ES-I3 (cell line): ENCODE measurements around the gene PNMA3.
"Not testable (repeated sequence)": the region's sequence is repeated elsewhere in the genome, so short reads cannot be mapped to it uniquely, and the experiment has no call there.

ENCODE experiments used
- H3K36me3 ChIP-seq: 2 replicates; pipeline ENCODE4 v1.6.1; 2013; ENCODE audit warnings: mild to moderate bottlenecking, low read length, control low read depth, moderate library complexity; ENCODE audit not compliant: insufficient read depth
- H3K4me1 ChIP-seq: 2 replicates; pipeline ENCODE4 v1.6.1; 2013; ENCODE audit warnings: mild to moderate bottlenecking, control low read depth, low read length; ENCODE audit not compliant: insufficient read depth
- H3K9ac ChIP-seq: 2 replicates; pipeline ENCODE4 v1.6.1; 2013; ENCODE audit warnings: low read depth, mild to moderate bottlenecking, low read length, moderate library complexity
- H3K9me3 ChIP-seq: 2 replicates; pipeline ENCODE4 v1.6.1; 2013; ENCODE audit warnings: mild to moderate bottlenecking, low read length, moderate library complexity; ENCODE audit not compliant: control insufficient read depth, insufficient read depth

The PNMA3 gene

GRCh38 chrX:153055871-153056749 is at the start of gene PNMA3:
Gene PNMA3, plus strand, starts transcription at chrX:153056470. Its CDS starts 586 bp downstream, at chrX:153057056.
- Histone ChIP-seq H3K4me1 (no peaks in the 10 kb centered on the region), H3K36me3 (no peaks in the 10 kb centered on the region), H3K9me3 (0 out of 2 replicates have a peak, but pooled peaks cover 3% of the 10 kb centered on the region), H3K9ac (peak within 1 kb of the TSS; percentile 24; the same call in 1 of the 2 replicates)

DNA sequence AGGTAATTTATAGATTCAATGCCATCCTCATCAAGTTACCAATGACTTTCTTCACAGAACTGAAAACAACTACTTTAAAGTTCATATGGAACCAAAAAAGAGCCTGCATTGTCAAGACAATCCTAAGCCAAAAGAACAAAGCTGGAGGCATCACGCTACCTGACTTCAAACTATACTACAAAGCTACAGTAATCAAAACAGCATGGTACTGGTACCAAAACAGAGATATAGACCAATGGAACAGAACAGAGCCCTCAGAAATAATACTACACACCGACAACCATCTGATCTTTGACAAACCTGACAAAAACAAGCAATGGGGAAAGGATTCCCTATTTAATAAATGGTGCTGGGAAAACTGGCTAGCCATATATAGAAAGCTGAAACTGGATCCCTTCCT is 39.1 kb upstream of the PNMA3 start:
- H3K4me1 ChIP-seq, H3K9me3 ChIP-seq, H3K9ac ChIP-seq, H3K36me3 ChIP-seq: not testable (repeated sequence)

DNA sequence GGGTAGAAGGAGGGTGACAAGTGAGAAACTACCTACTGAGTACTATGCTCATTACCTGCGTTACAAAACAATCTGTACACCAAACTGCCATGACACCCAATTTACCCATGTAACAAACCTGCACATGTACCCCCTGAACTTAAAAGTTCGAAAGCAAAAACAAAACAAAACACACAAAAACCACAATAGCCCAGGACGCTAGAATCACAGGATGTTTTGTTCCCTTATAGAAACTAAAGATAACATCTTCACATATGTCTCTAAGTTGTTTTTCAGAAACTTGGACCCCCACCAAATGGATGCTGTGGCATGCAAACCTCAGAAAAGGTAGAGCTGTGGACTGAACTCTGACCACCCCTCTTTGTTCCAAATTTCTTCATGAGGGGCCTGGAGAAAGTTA is 37.1 kb upstream of the PNMA3 start:
- Histone ChIP-seq H3K9ac (no peak overlapping the region), H3K4me1 (no peaks in the 10 kb centered on the region), H3K9me3 (no peaks in the 10 kb centered on the region), H3K36me3 (no peaks in the 10 kb centered on the region)

GRCh38 chrX:153026501-153026900 is 29.8 kb upstream of the PNMA3 start:
- not testable (repeated sequence) for H3K9ac ChIP-seq, H3K36me3 ChIP-seq, H3K4me1 ChIP-seq, H3K9me3 ChIP-seq

- H3K9me3 ChIP-seq, H3K4me1 ChIP-seq, H3K36me3 ChIP-seq, H3K9ac ChIP-seq: not testable (repeated sequence)
Measured at GRCh38 chrX:153028487-153028886, 27.8 kb upstream of the PNMA3 start.

DNA sequence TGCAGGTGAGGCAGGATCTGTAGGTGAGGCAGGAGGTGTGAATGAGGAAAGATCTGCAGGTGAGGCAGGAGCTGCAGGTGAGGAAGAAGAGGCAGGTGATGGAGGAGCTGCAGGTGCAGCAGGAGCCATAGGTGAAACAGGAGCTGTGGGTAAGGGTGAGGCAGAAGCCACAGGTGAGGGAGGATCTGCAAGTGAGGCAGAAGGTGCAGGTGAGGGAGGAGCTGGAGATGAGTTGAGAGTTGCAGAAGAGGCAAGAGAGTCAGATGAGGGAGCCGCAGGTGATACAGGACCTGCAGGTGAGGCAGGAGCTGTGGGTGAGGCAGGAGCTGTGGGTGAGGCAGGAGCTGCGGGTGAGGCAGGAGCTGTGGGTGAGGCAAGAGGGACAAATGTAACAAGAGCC is 27.1 kb upstream of the PNMA3 start:
- Histone ChIP-seq H3K9ac (no peak overlapping the region), H3K9me3 (no peaks in the 10 kb centered on the region), H3K36me3 (no peaks in the 10 kb centered on the region), H3K4me1 (no peaks in the 10 kb centered on the region)

DNA sequence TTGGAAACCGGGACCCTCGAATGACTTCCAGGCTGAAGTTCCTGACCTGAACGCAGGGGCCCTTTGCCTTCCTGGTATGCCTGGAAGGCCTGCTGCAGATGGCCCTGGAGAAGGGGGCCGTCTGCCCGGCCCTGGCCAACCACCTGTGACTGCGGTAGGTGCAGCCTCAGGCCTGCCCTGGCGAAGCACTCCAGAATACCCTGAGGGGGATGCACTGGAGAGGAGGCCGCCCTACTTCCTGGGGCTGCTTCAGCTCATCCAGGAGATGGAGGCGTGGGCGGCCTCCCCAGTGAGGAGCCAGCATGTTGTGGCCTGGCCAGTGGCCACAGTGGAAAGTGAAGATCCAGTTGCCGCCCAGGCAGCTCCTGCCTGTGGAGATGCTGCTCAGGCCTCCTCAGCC is 26.4 kb upstream of the PNMA3 start:
- no peaks in the 10 kb centered on the region for H3K36me3 ChIP-seq
- no peak overlapping the region for H3K9ac ChIP-seq
- H3K4me1 ChIP-seq, result no peaks in the 10 kb centered on the region
- H3K9me3 ChIP-seq, result no peaks in the 10 kb centered on the region

DNA sequence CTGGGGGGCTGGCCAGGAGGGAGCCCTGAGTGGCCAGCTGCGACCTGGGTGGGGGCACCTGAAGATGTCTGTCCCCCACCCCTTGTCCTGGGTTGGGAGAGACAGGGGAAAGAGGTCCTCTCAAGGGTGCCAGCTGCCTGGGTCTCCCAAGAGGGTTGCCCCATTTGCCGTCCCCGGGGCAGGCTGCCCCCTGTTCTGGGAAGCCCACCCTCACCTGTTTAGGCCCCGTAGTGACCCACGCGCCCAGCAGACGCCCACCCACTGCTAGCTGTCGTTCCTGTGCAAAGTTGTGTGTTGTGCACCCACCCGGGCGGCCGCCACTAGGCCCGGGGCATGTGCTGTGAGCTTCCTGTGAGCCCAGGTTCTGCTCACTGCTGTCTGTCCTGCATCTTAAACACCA is 25.5 kb upstream of the PNMA3 start:
- H3K9me3 ChIP-seq, result no peaks in the 10 kb centered on the region
- no peaks in the 10 kb centered on the region for H3K4me1 ChIP-seq
- no peak overlapping the region for H3K9ac ChIP-seq
- no peaks in the 10 kb centered on the region for H3K36me3 ChIP-seq

GRCh38 chrX:153032397-153033118 is 23.7 kb upstream of the PNMA3 start:
- Histone ChIP-seq H3K4me1 (no peaks in the 10 kb centered on the region), H3K9ac (peak overlapping the region; percentile 40; the same call in 1 of the 2 replicates), H3K36me3 (no peaks in the 10 kb centered on the region), H3K9me3 (no peaks in the 10 kb centered on the region)

DNA sequence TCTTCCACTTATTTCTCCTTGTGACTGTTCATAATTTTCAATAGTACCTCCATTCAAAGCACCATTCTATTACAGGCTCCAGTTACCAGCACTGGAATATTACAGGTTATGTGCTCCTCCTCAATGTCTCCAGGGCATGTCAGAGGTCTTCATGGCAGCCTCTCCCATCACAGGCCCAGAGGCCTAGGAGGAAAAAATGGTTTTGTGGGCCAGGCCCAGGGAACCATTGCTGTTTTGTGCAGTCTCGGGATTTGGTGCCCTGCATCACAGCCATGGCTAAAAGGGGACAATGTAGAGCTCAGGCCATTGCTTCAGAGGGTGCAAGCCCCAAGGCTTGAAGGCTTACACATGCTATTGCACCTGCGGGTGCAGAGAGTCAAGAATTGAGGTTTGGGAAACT is 7.2 kb upstream of the PNMA3 start:
- peaks cover 9% of the 10 kb centered on the region; the same call in 1 of the 2 replicates for H3K9me3 ChIP-seq
- no peak overlapping the region for H3K9ac ChIP-seq
- H3K4me1 ChIP-seq, result no peaks in the 10 kb centered on the region
- H3K36me3 ChIP-seq, result no peaks in the 10 kb centered on the region

DNA sequence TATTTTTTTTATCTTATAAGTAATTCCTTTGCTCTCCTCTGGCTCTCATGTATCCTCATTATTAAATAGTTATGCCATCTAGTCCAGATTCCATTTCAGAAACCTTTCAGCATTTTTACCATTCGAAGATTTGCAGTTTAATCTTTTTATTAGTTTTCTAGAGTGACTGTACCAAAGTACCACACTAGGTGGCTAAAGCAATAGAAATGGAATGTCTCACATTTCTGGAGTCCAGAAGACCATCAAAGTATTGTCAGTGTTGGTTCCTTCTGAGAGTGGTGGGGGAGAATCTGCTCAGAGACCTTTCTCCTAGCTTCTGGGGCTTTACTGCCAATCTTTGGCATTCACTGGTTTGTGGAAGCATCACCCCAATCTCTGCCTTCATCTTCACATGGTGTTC is 3.7 kb upstream of the PNMA3 start:
- no peaks in the 10 kb centered on the region for H3K36me3 ChIP-seq
- no peaks in the 10 kb centered on the region for H3K4me1 ChIP-seq
- H3K9ac ChIP-seq, result no peak overlapping the region
- peaks cover 12% of the 10 kb centered on the region; the same call in 1 of the 2 replicates for H3K9me3 ChIP-seq

- H3K9ac ChIP-seq, result no peak overlapping the region
- H3K36me3 ChIP-seq, result no peaks in the 10 kb centered on the region
- 0 out of 2 replicates have a peak, but pooled peaks cover 3% of the 10 kb centered on the region for H3K9me3 ChIP-seq
- no peaks in the 10 kb centered on the region; the same call in 1 of the 2 replicates for H3K4me1 ChIP-seq
Measured at GRCh38 chrX:153057281-153057680, 1.0 kb downstream of the PNMA3 start.

- Histone ChIP-seq H3K9ac (no peak overlapping the region), H3K4me1 (peaks cover 4% of the 10 kb centered on the region), H3K36me3 (no peaks in the 10 kb centered on the region), H3K9me3 (0 out of 2 replicates have a peak, but pooled peaks cover 3% of the 10 kb centered on the region)
Measured at GRCh38 chrX:153059191-153060094, 3.2 kb downstream of the PNMA3 start.

DNA sequence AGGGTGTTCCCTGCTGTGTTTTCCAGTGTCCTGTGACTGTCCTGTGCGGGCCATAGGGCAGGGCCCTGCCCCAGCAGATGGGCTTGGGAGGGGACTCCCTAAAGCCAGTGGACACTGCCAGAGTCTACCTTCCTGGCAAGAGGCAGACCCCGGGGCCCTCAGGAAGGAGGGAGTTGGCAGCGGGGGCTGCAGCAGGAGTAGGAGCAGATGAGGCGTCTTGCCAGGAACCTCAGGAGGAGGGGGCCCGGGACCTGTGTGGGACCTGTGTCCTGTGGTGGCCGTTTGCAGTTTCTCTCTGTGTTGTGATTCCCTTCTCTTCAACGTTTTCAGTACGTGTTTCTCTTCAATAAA is 3.8 kb downstream of the PNMA3 start:
- H3K4me1 ChIP-seq, result peaks cover 4% of the 10 kb centered on the region
- no peak overlapping the region for H3K9ac ChIP-seq
- H3K36me3 ChIP-seq, result no peaks in the 10 kb centered on the region
- 0 out of 2 replicates have a peak, but pooled peaks cover 3% of the 10 kb centered on the region for H3K9me3 ChIP-seq
